Measurements from ENCODE around the gene PAMR1.

DNA sequence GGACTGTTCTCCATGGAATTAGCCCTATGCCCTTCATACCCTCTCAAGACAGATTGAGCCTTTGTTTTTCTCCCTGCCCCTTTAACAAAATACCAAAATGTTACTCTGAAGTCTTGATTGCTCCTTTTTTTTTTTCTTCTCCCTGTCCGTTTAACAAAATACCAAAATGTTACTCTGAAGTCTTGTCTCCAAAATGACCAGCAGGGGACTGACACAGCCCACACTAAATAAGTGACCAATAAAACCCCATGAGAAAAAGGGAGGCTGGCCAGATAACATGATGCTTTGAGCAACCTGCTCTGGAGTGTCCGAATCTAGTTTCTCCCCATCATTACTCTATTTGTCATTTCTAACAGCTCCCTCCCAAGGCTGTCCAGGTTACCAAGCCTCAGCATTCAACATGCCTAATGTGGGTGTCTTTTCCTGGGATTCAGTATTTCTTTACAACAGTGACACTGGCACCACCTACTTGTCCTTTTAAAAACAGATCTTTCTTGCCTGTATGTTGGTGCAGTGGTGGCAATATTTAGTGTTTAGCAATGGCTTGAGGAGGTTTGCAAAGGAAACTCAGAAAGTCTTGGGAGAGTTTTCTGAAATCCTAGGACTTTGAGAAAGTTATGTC is 63.4 kb downstream of the PAMR1 start:
- TF ChIP-seq, protein P1, sequence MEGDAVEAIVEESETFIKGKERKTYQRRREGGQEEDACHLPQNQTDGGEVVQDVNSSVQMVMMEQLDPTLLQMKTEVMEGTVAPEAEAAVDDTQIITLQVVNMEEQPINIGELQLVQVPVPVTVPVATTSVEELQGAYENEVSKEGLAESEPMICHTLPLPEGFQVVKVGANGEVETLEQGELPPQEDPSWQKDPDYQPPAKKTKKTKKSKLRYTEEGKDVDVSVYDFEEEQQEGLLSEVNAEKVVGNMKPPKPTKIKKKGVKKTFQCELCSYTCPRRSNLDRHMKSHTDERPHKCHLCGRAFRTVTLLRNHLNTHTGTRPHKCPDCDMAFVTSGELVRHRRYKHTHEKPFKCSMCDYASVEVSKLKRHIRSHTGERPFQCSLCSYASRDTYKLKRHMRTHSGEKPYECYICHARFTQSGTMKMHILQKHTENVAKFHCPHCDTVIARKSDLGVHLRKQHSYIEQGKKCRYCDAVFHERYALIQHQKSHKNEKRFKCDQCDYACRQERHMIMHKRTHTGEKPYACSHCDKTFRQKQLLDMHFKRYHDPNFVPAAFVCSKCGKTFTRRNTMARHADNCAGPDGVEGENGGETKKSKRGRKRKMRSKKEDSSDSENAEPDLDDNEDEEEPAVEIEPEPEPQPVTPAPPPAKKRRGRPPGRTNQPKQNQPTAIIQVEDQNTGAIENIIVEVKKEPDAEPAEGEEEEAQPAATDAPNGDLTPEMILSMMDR (conservative IDR thresholded peaks at IDR 0.05; ENCODE audit: low read depth, low read length) = no peak; the same call in 1 of the 2 replicates
- no peak for TF ChIP-seq EZH2 (IDR thresholded peaks at IDR 0.05; ENCODE audit: borderline replicate concordance, low read depth, low read length, poor library complexity, severe bottlenecking)

All from A673 (cell line).